Liver (tissue), 9 donors: Measurements from ENCODE around the gene KRTAP5-1. TPM values are rescaled to one million over a fixed set of nuclear protein-coding genes. Genes with fewer than 3 reads are reported as not detected.

Experiments
- DNase-seq: peaks from one replicate; pipeline ENCODE4 v3.0.0-alpha.2; 2017; ENCODE audit warnings: low spot score
- H3K27ac ChIP-seq, 2 donors: one replicate each; pipeline ENCODE4 v1.7.0; 2013; ENCODE audit warnings: inconsistent platforms in 2 of 2, low read length in 2 of 2, control low read depth in 1 of 2, low read depth in 1 of 2, mild to moderate bottlenecking in 1 of 2
- H3K27me3 ChIP-seq, 4 donors: one replicate each; pipeline versions ENCODE4 v1.6.1 to v1.7.0; 2013; ENCODE audit warnings: low read length in 3 of 4, inconsistent platforms in 1 of 4, mild to moderate bottlenecking in 1 of 4, moderate library complexity in 1 of 4; ENCODE audit not compliant: control insufficient read depth in 4 of 4, insufficient read depth in 4 of 4
- H3K36me3 ChIP-seq, 4 donors: one replicate each; pipeline versions ENCODE4 v1.6.1 to v1.7.0; 2013; ENCODE audit warnings: low read length in 3 of 4, mild to moderate bottlenecking in 3 of 4, low read depth in 1 of 4, moderate library complexity in 1 of 4; ENCODE audit not compliant: control insufficient read depth in 4 of 4, insufficient read depth in 3 of 4
- H3K4me1 ChIP-seq, 4 donors: one replicate each; pipeline versions ENCODE4 v1.6.1 to v1.7.0; 2013; ENCODE audit warnings: low read length in 3 of 4, mild to moderate bottlenecking in 3 of 4, moderate library complexity in 1 of 4; ENCODE audit not compliant: control insufficient read depth in 4 of 4, insufficient read depth in 4 of 4
- H3K4me3 ChIP-seq, 3 donors: one replicate each; pipeline versions ENCODE4 v1.6.1 to v1.7.0; 2013; ENCODE audit warnings: low read length in 3 of 3, control low read depth in 1 of 3, low read depth in 1 of 3, mild to moderate bottlenecking in 1 of 3
- H3K9ac ChIP-seq, 2 donors: one replicate each; pipeline ENCODE4 v1.7.0; 2013; ENCODE audit warnings: low read length in 2 of 2, mild to moderate bottlenecking in 2 of 2, moderate library complexity in 2 of 2, control low read depth in 1 of 2, low read depth in 1 of 2
- H3K9me3 ChIP-seq, 4 donors: one replicate each; pipeline versions ENCODE4 v1.6.1 to v1.7.0; 2013; ENCODE audit warnings: low read length in 3 of 4; ENCODE audit not compliant: control insufficient read depth in 4 of 4
- ATF3 ChIP-seq: IDR thresholded peaks from 2 replicates; pipeline ENCODE4 v1.6.1; 2016; ENCODE audit warnings: antibody characterized with exemption
- CTCF ChIP-seq: fragments of 150-350 bp; IDR thresholded peaks from 2 replicates; pipeline ENCODE4 v1.5.1; 2017; ENCODE audit warnings: improper control_type of control experiment, low read depth, low read length; ENCODE audit not compliant: missing input control
- EGR1 ChIP-seq, 2 donors: IDR thresholded peaks; 2 replicates each; pipeline ENCODE4 v1.6.1; 2016 to 2018; ENCODE audit warnings: antibody characterized with exemption in 2 of 2, low read depth in 2 of 2
- FOXA1 ChIP-seq: IDR thresholded peaks from 2 replicates; pipeline ENCODE4 v1.6.1; 2016; ENCODE audit warnings: antibody characterized with exemption
- GABPA ChIP-seq, 2 donors: IDR thresholded peaks in 1 of 2; conservative IDR thresholded peaks in 1 of 2; 2 replicates each; pipeline ENCODE4 v1.6.1; 2016; ENCODE audit warnings: antibody characterized with exemption in 2 of 2, mild to moderate bottlenecking in 1 of 2, moderate library complexity in 1 of 2
- HNF4A ChIP-seq, 2 donors: conservative IDR thresholded peaks; 2 replicates each; pipeline ENCODE4 v1.6.1; 2016; ENCODE audit warnings: antibody characterized with exemption in 2 of 2, mild to moderate bottlenecking in 2 of 2
- HNF4G ChIP-seq: IDR thresholded peaks from 2 replicates; pipeline ENCODE4 v1.6.1; 2016; ENCODE audit warnings: antibody characterized with exemption
- JUND ChIP-seq, 2 donors: IDR thresholded peaks; 2 replicates each; pipeline ENCODE4 v1.6.1; 2016; ENCODE audit warnings: antibody characterized with exemption in 2 of 2
- MAX ChIP-seq: IDR thresholded peaks from 2 replicates; pipeline ENCODE4 v1.6.1; 2016; ENCODE audit warnings: antibody characterized with exemption
- NR2F2 ChIP-seq: IDR thresholded peaks from 2 replicates; pipeline ENCODE4 v1.6.1; 2016; ENCODE audit warnings: antibody characterized with exemption
- RAD21 ChIP-seq, 2 donors: IDR thresholded peaks; 2 replicates each; pipeline ENCODE4 v1.6.1; 2016; ENCODE audit warnings: antibody characterized with exemption in 2 of 2, mild to moderate bottlenecking in 2 of 2
- REST ChIP-seq: IDR thresholded peaks from 2 replicates; pipeline ENCODE4 v1.6.1; 2016; ENCODE audit warnings: antibody characterized with exemption, mild to moderate bottlenecking
- RXRA ChIP-seq, 2 donors: IDR thresholded peaks; 2 replicates each; pipeline ENCODE4 v1.6.1; 2017 to 2018; ENCODE audit warnings: antibody characterized with exemption in 2 of 2, mild to moderate bottlenecking in 1 of 2
- SP1 ChIP-seq: IDR thresholded peaks from 2 replicates; pipeline ENCODE4 v1.6.1; 2018; ENCODE audit warnings: antibody characterized with exemption, mild to moderate bottlenecking
- TAF1 ChIP-seq: conservative IDR thresholded peaks from 2 replicates; pipeline ENCODE4 v1.6.1; 2016; ENCODE audit warnings: antibody characterized with exemption, mild to moderate bottlenecking
- YY1 ChIP-seq: IDR thresholded peaks from 2 replicates; pipeline ENCODE4 v1.6.1; 2016; ENCODE audit warnings: antibody characterized with exemption, mild to moderate bottlenecking
- ZBTB33 ChIP-seq: IDR thresholded peaks from 2 replicates; pipeline ENCODE4 v1.6.1; 2016; ENCODE audit warnings: antibody characterized with exemption
- WGBS: extraction: QIAGEN DNeasy Blood & Tissue Kit; methylation state at CpG from one replicate; pipeline ENCODE4 v1.1.7; 2013; 5-methylcytosine and 5-hydroxymethylcytosine counted together
- polyA plus RNA-seq, 2 donors: library from polyadenylated mRNA; stranded (reverse) in 1 of 2; unstranded in 1 of 2; fragments of 200-250 nt in 1 of 2; fragments of >200 nt in 1 of 2; fragmentation: Nextera tagmentation in 1 of 2; extraction: Ambion mirVana in 1 of 2; gene quantifications; one replicate each; pipeline versions ENCODE4 v1.2.1 to v1.2.3, GENCODE V29; 2013 to 2015
- total RNA-seq, 2 donors: library from RNA; depleted of rRNA; stranded (reverse); fragments of >200 nt; gene quantifications; one replicate each; pipeline ENCODE4 v1.2.3, GENCODE V29; 2014
- donor health status: healthy.
- donor health status: healthy.
- donor health status: healthy.
- donor health status: healthy.
- donor health status: healthy.

The KRTAP5-1 gene
- total and polyA plus RNA-seq, 4 donors = not detected

GRCh38 chr11:1628506-1629325 is 43.6 kb upstream of the KRTAP5-1 start:
- no peak for TF ChIP-seq REST
- peak; percentile 68 to 78 for TF ChIP-seq RAD21 (IDR thresholded peaks at IDR 0.05)
- TF ChIP-seq HNF4A (conservative IDR thresholded peaks at IDR 0.05) = no peak
- TF ChIP-seq GABPA (IDR thresholded peaks at IDR 0.05 in 1 of 2, conservative IDR thresholded peaks at IDR 0.05 in 1 of 2) = no peak
- TF ChIP-seq CTCF = peak; percentile 77
- TF ChIP-seq RXRA (IDR thresholded peaks at IDR 0.05) = no peak
- TF ChIP-seq FOXA1 = no peak
- TF ChIP-seq HNF4G = no peak
- TF ChIP-seq MAX = no peak
- TF ChIP-seq YY1 = no peak
- TF ChIP-seq ATF3 = no peak
- TF ChIP-seq JUND (IDR thresholded peaks at IDR 0.05) = no peak
- no peak for TF ChIP-seq NR2F2
- no peak for TF ChIP-seq ZBTB33
- TF ChIP-seq TAF1 = no peak
- TF ChIP-seq SP1 = no peak
- no peak for TF ChIP-seq EGR1 (IDR thresholded peaks at IDR 0.05; ENCODE audit: low read depth in 2 of 2)

More at GRCh38 chr11:1628506-1629325, 43.6 kb upstream of the KRTAP5-1 start:
- H3K9ac ChIP-seq = no peak overlapping the region
- H3K36me3 ChIP-seq = no peaks in the 10 kb centered on the region
- no peak overlapping the region for H3K4me3 ChIP-seq
- peak; percentile 71 for DNase-seq
- H3K4me1 ChIP-seq = peaks cover 0 to 6% (median 0%) of the 10 kb centered on the region in 4 donors
- 27% methylated on average over 35 of the region's 35 CpGs for WGBS
- no peaks in the 10 kb centered on the region for H3K9me3 ChIP-seq
- peaks cover 0 to 7% (median 0%) of the 10 kb centered on the region in 4 donors for H3K27me3 ChIP-seq
- no peak overlapping the region for H3K27ac ChIP-seq
